Measurements from ENCODE around the gene DNAH12.

The DNAH12 gene

GRCh38 chr3:57544181-57545125, at the start of gene DNAH12:
TSS of gene DNAH12 (minus strand) at chr3:57544344. CDS start at chr3:57542870, 1,474 bp downstream.
- peak in 1 of 2 donors; percentile 18 for DNase-seq

DNA sequence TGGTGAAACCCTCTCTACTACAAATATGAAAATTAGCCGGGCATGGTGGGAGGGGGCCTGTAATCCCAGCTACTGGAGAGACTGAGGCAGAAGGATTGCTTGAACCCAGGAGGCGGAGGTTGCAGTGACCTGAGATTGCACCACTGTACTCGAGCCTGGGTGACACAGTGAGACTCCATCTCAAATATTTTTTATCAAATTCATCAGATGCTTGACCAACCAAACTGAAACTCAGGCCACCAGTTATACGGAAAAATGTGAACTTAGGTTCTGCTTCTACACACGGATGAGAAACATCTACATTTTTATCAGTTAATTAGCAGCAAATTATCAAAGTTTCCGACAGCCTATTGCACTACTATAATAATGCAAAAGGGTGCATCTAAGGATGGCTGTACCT, 48.2 kb upstream of the DNAH12 start:
- no peak for DNase-seq

- DNase-seq, result no peak
These were observed 43.8 kb upstream of the DNAH12 start for GRCh38 chr3:57587905-57588304.

- DNase-seq, result no peak
These were observed 42.6 kb upstream of the DNAH12 start for GRCh38 chr3:57586778-57587177.

DNA sequence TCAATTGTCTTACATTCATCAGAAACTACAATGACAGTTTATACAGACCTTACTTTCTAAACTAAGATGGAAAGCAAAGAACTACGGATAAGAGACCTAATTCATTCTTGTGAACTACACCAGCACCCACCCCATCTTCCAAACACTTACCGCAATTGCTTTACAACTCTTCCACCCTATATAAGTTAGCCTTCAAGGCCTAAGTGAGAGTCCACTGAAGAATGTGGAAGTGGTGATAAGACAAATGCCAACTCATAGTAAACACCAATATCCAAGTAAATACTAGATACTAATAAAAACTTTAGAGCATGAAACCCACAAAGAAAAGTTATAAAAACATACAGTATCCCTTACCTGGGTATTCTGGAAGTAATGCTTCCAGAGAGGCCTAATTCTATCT, 39.4 kb upstream of the DNAH12 start:
- no peak for DNase-seq

DNA sequence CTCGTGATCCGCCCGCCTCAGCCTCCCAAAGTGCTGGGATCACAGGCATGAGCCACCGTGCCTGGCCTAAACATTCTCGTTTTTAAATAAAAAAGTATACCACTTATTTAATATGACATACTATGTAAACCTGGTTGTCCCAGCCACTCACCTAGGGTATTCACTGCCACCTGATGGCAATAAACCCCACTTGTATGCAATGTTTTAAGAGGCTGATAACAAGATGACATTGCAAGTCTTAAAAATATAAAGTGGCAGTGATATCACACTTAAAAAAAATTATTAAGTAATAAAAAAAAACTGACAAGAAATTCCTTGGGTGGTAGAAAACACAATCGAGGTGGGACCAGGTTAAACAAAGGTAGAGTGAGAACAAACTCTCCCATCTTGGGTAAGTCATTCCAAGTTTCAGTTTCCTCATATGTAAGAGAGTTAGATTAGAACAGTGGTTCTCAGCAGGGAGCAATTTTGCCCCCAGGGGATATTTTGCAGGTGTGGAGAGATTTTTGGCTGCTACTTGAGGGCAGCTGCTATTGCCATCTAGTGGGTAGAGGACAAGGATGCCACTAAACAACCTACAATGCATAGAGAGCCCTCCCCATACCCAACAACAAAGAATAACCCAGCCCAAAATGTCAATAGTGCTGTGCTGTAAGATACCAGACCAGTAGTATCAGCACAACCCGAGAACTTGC, 38.5 kb upstream of the DNAH12 start:
- DNase-seq, result peak in 1 of 2 donors; percentile 25

DNA sequence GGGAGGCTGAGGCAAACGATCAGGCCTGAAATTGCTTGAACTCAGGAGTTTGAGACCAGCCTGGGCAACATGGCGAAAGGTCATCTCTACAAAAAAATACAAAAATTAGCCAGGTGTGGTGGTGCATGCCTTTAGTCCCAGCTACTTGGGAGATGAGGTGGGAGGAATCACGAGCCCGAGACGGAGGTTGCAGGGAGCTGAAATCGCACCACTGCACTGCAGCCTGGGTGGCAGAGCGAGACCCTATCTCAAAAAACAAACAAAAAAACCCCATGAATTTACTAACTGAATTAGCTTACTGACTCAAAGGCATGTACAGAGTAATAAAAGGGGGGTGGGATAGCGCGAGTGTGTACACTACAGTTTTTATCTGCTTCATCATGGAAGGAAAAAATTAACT, 33.7 kb upstream of the DNAH12 start:
- DNase-seq, result no peak

- DNase-seq, result no peak
These were observed 32.0 kb upstream of the DNAH12 start for GRCh38 chr3:57575966-57576626.

GRCh38 chr3:57572096-57572495, 28.0 kb upstream of the DNAH12 start:
- no peak for DNase-seq

- DNase-seq, result no peak
These were observed 26.7 kb upstream of the DNAH12 start for GRCh38 chr3:57570878-57571277.

DNA sequence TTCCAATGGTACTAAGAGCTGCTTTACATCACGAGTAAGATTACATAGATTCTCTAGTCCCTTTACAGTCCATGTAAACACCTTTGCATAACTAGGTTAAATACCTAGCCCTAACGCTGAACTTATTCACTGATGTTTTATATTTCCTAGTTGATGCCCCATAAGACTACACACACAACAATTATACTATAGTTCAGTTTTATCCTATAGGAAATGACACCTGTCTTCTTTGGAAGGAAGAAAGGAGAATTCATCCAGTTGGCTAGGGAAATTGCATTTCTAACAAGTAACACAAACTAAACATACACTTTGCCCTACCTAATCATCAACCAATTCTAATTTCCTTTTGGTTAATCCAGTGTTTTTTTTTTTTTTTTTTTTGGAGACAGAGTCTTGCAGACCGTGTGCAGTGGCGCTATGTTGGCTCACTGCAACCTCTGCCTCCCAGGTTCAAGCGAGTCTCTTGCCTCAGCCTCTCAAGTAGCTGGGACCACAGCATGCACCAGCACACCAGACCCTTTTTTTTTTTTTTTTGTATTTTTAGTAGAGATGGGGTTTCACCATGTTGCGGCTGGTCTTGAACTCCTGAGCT, 25.8 kb upstream of the DNAH12 start:
- no peak for DNase-seq

GRCh38 chr3:57559526-57559925, 15.4 kb upstream of the DNAH12 start:
- no peak for DNase-seq

DNA sequence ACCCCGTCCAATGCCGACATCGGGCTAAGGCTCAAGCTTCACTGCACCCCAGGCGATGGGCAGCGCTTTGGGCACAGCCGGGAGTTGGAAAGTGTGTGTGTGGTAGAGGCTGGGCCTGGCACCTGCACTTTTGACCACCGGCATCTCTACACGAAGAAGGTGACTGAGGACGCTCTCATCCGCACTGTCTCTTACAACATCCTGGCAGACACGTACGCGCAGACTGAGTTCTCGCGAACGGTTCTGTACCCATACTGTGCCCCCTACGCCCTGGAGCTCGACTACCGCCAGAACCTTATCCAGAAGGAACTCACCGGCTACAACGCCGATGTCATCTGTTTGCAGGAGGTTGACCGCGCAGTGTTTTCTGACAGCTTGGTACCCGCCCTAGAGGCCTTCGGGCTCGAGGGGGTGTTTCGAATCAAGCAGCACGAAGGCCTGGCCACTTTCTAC, 13.0 kb upstream of the DNAH12 start:
- peak; percentile 40 to 41 for DNase-seq

DNA sequence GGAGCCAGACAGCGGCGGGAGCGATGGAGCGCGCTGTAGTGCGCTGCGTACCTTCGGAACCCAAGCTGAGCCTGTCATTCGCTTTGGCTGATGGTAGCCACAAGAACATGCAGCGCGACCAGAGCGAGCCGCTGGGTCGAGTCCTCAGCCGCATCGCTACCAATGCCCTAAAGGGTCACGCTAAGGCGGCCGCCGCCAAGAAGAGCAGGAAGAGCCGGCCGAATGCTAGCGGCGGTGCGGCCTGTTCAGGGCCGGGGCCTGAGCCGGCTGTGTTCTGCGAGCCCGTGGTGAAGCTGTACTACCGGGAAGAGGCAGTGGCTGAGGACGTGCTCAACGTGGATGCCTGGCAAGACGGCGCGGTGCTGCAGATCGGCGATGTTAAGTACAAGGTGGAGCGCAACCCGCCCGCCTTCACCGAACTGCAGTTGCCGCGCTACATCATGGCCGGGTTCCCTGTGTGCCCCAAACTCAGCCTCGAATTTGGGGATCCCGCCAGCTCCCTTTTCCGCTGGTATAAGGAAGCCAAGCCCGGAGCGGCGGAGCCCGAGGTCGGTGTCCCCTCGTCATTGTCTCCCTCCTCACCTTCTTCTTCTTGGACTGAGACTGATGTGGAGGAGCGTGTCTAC, 12.4 kb upstream of the DNAH12 start:
- peak; percentile 24 to 44 for DNase-seq

- peak; percentile 85 to 86 for DNase-seq
These were observed 11.8 kb upstream of the DNAH12 start, which contains the start of gene PDE12 for GRCh38 chr3:57555738-57556458. TSS of gene PDE12 (plus strand) at chr3:57556274. CDS start at chr3:57556380, 106 bp downstream.

- no peak for DNase-seq
These were observed 11.2 kb upstream of the DNAH12 start for GRCh38 chr3:57555306-57555705.

DNA sequence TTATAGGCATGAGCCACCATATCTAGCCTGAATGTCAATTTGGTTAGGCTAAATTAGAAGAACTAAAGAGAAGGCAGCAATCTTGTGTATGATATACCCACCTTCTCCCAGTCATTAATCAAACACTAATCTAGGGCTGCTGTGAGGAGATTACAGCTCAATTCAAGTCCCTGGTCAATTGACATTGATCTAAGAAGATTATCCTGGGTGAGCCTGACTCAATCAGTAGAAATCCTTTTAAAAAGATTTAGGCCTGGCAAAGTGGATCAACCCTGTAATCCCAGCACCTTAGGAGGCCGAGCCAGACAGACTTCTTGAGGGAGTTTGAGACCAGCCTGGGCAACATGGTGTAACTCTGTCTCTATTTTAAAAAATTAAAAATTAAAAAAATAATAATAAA, 2.5 kb upstream of the DNAH12 start:
- DNase-seq, result no peak

DNA sequence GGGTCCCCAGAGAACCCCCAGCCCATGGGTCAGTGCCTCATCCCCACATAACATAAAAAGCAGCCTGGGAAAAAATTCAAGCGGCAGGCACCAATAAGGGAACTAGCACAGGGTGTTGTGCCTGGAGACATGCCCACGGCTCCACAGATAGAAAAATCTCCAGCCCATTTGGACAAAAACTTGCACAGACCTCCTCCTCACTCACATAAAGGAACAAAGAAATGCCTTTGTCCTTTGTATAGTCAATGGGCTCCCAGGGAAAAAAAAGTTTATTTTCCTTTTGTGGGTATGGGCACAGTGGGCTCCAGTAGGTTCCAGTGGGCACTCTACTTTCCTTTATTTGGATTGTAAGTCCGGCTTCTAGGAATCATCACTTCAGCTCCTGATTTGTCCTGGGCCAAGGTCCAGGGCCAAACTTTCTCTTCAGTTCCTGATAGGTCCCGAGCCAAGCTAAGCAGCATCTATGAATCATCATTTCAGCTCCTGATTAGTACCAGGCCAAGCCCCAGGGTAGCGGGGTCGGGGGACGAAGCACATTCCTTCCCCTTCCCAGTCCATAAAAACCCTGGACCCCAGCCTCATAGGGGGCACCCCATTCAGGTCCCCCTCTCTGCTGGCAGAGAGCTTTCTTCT, 1.6 kb upstream of the DNAH12 start:
- no peak for DNase-seq

DNA sequence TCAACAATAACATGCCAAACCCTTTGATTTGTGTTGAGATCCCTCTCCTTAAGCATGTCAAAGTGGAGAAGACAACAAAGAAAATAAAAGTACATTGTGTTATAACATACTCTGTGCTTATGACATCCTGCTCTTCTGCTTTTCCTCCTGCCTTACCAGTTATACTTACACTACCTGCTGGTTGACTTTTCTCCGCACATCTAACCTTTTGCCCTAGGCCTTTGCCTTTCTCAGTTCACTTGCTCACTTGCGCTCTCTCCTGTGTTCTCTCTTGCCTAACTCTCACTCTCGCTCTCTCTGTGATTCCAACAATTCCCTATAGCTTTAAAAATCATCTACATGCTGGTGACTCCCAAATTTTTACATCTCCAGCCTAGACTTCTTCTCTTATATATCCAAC, 5.7 kb downstream of the DNAH12 start:
- no peak for DNase-seq

GRCh38 chr3:57530071-57530608, 14.0 kb downstream of the DNAH12 start:
- DNase-seq, result no peak
